Retinal pigment epithelial cell (primary cell): ENCODE measurements around the gene IGSF23.
A peak's percentile ranks its signal among the peaks of the same experiment; 100 is the strongest.
"Not testable (repeated sequence)": the region's sequence is repeated elsewhere in the genome, so short reads cannot be mapped to it uniquely, and the experiment has no call there.

ENCODE experiments used
- DNase-seq: peaks from one replicate; pipeline ENCODE4 v3.0.0-alpha.2; 2010; ENCODE audit warnings: low read depth
- H3K4me3 ChIP-seq: 2 replicates; pipeline ENCODE4 v1.5.1; 2011; ENCODE audit warnings: mild to moderate bottlenecking, low read length, control low read depth, moderate library complexity
- TF ChIP-seq, protein P1 (sequence below): conservative IDR thresholded peaks from 2 replicates; pipeline ENCODE4 v1.5.1; 2011; ENCODE audit warnings: low read depth, low read length, control low read depth, inconsistent platforms

Gene IGSF23

DNA sequence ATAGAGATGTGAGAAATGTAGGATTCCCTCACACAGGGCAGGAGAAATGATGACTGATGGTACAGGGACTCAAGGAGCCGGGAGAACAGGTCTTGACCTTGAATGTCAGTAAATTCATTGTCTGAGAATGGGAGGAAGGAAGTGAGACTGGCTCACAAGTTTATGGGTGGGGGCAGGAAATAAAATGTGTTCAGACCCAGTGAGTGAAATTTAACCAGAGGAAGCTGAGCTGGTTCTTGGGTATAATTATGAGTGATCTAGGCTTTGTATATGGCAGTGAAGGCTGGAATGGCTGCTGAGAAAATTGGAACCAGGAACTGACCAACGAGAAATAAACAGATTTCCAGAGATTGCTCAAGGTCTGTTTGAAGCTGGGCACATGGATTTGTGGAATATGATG, 6.3 kb upstream of the IGSF23 start:
- DNase-seq: no peak
- TF ChIP-seq, protein P1, sequence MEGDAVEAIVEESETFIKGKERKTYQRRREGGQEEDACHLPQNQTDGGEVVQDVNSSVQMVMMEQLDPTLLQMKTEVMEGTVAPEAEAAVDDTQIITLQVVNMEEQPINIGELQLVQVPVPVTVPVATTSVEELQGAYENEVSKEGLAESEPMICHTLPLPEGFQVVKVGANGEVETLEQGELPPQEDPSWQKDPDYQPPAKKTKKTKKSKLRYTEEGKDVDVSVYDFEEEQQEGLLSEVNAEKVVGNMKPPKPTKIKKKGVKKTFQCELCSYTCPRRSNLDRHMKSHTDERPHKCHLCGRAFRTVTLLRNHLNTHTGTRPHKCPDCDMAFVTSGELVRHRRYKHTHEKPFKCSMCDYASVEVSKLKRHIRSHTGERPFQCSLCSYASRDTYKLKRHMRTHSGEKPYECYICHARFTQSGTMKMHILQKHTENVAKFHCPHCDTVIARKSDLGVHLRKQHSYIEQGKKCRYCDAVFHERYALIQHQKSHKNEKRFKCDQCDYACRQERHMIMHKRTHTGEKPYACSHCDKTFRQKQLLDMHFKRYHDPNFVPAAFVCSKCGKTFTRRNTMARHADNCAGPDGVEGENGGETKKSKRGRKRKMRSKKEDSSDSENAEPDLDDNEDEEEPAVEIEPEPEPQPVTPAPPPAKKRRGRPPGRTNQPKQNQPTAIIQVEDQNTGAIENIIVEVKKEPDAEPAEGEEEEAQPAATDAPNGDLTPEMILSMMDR: no peak
- H3K4me3 ChIP-seq: no peak overlapping the region

DNA sequence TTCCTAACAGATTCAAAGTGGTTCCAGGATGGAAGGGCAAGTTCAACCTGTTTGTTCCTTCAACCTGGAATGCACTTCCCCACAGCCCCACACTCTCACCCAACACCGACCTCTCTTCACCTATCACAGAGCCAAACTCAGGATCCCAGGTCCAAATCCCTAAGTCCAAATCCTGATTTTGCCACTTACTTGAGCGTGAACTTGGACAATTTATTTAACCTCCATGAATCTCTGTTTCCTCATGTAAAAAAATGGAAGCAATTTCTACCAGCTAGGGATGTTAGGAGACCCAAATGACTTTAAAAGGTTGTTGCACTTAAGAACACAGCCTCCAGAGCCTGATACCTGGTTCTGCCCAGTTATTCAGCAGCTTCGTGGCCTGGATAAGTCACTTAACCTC, 5.4 kb upstream of the IGSF23 start:
- H3K4me3 ChIP-seq: no peak overlapping the region
- TF ChIP-seq, protein P1: no peak
- no peak for DNase-seq

DNA sequence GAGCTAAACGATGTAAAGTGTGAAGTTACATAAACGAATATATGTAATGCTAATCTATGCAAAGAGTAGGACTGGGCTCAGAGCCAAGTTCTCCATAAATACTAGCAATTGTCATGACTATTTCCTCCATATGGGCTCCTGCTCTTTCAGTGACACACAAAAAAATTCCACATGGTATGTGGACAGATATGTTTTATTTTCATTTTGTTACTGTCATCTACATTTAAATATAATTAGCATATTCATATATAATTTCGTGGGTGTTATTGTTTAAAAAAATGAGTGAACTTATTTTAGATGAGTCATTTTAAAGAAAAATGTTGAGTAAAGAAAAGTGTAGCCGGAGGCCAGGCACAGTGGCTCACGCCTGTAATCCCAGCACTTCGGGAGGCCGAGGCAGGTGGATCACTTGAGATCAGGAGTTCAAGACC, 5.0 kb upstream of the IGSF23 start:
- TF ChIP-seq, protein P1: no peak
- H3K4me3 ChIP-seq: no peak overlapping the region
- DNase-seq: no peak

DNA sequence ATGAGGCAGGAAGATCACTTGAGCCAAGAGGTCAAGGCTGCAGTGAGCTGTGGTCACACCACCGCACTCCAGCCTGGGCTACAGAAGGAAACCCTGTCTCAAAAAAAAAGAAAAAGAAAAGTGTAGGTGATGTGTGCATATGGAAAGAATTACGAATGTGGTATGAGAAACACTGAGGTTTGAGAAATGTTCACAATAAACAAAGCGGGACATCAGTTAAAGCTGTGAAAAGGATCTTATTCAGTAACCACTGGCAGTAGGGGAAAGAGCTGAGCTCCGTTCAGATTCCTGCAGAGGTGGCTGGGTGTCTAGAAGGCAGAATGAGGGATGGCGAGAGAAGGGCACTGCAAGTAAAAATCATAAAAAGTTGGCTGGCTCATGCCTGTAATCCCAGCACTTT, 4.1 kb upstream of the IGSF23 start:
- TF ChIP-seq, protein P1: no peak
- no peak for DNase-seq
- H3K4me3 ChIP-seq: no peak overlapping the region

DNA sequence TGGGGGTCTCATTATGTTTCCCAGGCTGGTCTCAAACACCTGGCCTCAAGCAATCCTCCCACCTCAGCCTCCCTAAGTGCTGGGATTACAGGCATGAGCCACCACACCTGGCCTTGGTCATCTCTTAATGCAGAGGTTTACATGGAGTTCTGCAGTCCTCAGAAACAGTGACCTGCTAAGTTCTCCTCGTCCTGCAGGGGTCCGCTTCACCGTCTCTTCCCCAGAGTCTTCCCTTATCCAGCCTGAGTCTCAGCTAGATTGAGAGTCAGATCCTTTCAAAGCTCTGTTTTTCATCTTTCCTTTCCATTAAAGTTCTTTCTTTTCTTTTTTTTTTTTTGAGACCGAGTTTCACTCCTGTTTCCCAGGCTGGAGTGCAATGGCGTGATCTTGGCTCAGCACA, 2.9 kb upstream of the IGSF23 start:
- not testable (repeated sequence) for H3K4me3 ChIP-seq, DNase-seq
- TF ChIP-seq, protein P1: peak; percentile 45

DNA sequence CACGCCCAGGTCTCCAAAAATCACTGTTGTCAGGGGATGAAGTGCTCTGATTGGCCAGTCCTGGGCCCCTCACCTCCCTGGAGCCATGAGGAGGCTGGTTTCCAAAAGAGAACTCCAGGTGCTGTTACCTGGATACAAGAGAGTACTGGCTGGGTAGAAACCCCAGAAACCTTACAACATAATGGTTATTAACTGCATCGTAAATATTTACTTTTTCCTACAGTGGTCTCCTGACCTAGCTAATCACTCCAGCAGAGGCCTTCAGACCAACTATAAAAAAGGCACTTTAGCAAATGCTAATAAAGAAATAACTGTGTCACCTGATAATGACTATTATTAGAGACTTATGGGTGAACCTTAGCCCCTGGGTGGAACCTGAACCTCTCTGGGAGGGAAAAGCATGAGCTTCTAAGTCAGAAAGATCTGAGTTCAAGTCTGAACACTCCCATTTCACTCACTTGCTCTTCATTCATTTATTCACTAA, 1.5 kb upstream of the IGSF23 start:
- DNase-seq: no peak
- TF ChIP-seq, protein P1: no peak
- no peak overlapping the region for H3K4me3 ChIP-seq

DNA sequence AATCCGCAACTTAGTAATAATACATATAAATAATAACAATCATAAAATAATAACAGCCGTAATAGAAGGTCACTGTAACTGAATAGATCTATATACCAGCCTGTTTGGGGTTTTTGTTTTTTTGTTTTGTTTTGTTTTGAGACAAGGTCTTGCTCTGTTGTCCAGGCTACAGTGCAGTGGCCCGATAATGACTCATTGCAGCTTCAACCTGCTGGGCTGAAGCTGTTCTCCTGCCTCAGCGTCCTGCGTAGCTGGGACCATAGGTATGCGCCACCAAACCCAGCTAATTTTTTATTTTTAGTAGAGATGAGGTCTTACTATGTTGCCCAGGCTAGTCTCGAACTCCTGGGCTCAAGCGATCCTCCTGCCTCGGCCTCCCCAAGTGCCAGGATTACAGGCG, 950 bp downstream of the IGSF23 start:
- TF ChIP-seq, protein P1: no peak
- no peak for DNase-seq
- no peak overlapping the region for H3K4me3 ChIP-seq
